HG02840 (cell line): ENCODE results near the gene RPSA.
"Not testable (repeated sequence)": the region's sequence is repeated elsewhere in the genome, so short reads cannot be mapped to it uniquely, and the experiment has no call there.

Source experiments
- ATAC-seq: cut with Tn5 transposase; IDR thresholded peaks from one replicate; pipeline ENCODE4 v1.9.1; 2021; ENCODE audit warnings: mild to moderate bottlenecking, moderate library complexity, moderate number of reproducible peaks; ENCODE audit not compliant: unreplicated experiment, low FRiP score

The RPSA gene

GRCh38 chr3:39388153-39388552, 18.4 kb upstream of the RPSA start:
- no peak for ATAC-seq

DNA sequence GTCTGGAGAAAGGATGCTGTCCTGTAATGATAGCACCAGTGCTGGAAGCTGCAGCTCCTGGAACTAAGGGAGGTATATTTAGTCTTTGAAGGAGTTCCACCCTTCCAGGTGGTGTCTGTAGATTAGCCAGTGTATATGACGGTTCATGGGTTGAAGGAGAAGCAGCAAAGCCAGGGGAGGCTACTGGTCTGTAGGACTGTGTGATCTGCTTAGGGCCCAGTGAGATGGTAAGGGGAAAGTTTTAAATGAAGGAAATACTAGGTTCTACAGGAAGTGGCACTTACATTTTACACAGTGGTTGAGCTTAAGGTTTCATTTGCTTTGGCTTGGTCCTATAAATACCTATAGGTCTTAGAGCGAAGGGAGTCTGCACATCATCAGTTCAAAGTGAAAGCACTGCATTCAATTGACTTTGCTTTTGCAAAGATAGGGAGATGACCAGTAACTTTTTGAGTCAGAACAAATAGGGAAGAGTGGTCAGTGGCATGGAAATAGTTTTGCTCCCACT, 17.7 kb upstream of the RPSA start:
- ATAC-seq, result peak; percentile 63

DNA sequence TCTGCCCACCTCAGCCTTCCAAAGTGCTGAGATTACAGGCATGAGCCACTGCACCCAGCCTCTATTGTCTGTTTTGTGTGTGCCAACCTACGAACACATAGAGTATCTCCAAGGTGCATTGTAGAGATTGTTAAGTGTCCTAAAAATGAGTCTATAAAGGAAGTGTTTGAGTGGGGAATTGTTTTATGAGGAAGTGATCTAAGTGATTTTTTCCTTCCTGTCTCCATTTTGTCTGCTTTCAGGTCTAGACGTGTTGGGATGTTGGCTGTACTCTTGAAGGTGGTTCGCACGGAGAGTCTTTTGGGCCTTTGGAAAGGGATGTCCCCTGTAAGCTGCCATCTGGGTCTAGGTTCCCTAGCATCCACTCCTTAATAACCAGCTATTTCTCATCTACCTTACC, 16.3 kb upstream of the RPSA start:
- ATAC-seq, result no peak

DNA sequence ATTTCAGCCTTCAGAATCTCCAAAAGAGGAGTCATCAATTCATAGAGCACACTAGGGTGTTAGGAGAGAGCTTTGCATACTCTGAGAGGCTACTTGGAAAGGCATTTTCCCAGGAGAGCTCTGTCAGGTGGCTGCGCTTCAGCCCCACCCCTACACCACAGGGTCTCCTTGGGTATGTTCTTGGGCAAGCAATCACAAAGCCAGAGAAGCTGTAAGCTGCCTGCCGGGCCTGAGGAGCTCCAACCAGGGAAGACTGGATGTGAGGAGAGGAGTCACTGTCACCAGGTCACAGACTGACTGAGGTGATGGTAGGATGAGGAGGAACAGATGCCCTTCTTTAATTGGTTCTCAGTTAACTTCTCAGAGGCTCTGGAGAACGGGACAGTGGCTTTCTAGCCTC, 9.8 kb upstream of the RPSA start:
- ATAC-seq, result no peak

GRCh38 chr3:39398700-39399099, 7.8 kb upstream of the RPSA start:
- ATAC-seq, result no peak

DNA sequence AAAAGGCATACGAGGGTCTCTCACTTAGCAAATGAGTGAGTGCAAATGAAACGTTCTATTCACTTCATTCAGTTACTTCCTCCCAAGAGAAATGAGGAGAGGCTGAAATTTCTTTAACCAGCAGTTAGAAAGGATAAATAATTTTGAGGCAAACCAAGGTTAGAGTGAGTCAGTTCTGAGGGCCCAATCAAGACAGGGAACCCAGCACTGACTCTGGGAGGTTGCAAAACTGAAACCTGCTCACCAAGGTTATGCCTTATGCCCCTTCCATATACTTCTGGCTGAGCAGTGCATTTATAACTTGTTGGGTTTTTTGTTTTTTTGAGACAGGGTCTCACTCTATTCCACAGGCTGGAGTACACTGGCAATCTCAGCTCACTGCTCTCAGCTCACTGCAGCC, 4.5 kb upstream of the RPSA start:
- ATAC-seq, result no peak

DNA sequence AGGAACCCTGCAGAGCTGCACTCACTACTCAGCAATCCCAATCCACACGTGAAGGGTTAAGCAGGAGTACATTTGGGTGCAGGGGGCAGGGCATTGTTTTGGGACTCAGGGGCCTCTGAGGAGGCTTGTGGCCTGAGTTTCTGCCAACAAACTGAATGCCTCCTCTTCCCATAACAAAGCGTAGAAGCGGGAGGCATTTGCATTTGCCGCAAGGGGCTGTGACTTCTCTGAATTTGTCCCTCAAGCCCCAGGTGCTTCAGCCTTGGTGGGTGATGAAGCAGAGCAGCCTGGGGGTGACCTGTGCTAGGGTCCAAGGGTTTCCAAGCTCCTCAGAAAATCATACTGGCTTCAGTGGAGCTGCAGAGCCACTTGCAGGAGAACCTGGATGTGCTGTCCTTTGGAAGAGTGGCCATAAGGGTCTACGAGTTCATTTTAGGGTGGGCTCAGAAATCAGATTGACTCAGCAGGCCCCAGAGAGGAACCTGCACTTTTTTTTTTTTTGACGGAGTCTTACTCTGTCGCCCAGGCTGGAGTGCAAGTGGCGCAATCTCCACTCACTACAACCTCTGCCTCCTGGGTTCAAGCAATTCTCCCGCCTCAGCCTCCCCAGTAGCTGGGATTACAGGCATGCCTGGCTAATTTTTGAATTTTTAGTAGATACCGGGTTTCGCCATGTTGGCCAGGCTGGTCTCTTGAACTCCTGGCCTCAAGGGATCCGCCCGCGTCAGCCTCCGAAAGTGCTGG, 1.4 kb upstream of the RPSA start:
- no peak for ATAC-seq

DNA sequence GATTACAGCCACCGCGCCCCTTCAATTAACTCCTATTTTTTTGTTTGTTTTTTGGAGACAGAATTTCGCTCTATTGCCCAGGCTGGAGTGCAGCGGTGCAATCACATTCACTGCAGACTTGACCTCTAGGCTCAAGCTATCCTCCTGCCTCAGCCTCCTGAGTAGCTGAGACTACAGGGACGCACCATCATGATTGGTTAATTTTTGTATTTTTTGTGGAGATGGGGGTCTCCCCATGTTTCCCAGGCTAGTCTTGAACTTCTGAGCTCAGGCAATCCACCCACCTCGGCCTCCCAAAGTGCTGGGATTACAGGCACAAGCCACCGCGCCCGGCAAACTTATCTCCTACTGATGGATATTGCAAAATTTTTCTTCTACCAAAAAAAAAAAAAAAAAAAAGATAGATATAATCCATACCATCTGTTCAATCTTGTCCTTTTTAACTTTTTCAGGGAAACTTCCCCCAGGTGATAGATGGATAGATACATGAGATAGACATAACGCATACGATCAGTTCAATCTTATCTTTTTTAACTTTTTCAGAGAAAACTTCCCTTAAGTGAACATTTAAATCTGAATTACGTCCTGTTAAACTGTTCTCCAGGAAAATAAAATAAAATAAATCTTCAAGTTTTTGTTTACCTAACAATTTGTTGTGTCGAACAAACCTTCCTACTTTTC, 693 bp upstream of the RPSA start:
- ATAC-seq, result no peak

DNA sequence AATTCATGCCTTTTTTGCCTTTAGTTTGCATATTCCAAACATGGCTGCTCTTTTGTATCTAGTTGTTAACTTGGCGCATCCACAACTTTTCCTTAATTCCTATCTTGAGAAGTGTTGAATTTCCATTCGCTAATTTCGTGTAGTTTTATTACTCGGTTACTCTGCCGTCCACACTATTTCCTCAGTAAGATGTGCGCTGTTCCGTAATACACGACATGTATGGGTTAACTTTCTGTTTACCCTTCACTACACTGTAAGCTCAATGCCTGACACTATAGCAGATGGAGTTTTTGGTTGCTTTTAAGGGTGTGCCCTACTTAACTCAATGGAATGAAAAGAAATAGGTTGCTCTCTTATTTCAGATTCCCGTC, 724 bp downstream of the RPSA start:
- no peak for ATAC-seq

- ATAC-seq, result no peak
Observed at GRCh38 chr3:39407773-39408492, 1.4 kb downstream of the RPSA start.

DNA sequence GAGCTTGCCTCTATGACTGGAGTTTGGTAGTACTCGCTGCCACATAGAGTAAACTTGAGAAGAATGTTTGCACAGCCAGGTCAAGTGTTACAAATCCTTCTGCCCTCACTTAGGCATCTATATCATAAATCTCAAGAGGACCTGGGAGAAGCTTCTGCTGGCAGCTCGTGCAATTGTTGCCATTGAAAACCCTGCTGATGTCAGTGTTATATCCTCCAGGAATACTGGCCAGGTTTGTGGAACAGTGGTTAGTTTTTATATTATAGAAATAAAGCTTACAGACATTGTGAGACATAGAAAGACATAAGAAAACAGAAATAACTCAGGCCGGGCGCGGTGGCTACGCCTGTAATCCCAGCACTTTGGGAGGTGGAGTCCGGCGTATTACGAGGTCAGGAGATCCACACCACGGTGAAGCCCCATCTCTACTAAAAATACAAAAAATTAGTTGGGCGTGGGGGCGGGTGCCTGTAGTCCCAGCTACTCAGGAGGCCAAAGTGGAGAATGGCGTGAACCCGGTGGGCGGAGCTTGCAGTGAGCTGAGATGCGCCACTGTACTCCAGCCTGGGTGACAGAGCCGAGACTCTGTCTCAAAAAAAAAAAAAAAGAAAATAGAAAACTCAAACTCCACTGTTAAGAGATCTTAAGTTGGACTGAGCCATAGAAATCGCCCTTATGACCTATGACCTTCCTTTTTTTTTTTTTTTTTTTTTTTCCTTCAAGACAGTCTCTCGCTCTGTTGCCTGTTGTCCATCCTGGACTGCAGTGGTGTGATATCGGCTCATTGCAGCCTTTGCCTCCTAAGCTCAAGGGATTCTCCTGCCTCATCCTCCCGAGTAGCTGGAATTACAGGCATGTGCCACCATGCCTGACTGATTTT, 2.2 kb downstream of the RPSA start:
- no peak for ATAC-seq

- ATAC-seq, result no peak
Observed at GRCh38 chr3:39409514-39410136, 3.1 kb downstream of the RPSA start.

GRCh38 chr3:39410893-39411292, 4.4 kb downstream of the RPSA start:
- no peak for ATAC-seq

DNA sequence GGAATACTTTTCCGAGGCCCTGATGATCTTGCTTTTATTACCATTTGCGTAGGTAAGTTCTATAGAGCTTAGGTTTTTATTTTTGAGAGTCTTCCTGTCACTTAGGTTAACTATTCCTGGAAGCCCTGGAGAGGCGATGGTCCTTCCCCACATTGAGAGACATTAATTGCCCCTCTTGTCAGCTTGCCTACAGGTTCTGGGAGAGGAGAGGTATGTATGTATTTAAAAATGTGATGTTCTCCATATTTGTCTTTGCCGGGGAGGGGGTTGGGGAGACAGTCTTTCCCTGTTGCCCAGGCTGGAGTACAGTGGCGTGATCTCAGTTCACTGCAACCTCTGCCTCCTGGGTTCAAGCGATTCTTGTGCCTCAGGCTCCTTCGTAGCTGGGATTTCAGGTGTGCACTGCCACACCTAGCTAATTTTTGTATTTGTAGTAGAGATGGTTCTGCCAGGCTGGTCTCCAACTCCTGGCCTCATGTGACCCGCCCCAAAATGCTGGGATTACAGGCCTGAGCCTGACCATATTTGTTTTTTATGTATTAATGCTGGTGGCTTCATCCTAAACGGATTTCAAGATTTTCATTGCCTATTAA, 6.2 kb downstream of the RPSA start:
- ATAC-seq, result no peak

- ATAC-seq, result no peak
Observed at GRCh38 chr3:39413691-39414420, 7.3 kb downstream of the RPSA start.

DNA sequence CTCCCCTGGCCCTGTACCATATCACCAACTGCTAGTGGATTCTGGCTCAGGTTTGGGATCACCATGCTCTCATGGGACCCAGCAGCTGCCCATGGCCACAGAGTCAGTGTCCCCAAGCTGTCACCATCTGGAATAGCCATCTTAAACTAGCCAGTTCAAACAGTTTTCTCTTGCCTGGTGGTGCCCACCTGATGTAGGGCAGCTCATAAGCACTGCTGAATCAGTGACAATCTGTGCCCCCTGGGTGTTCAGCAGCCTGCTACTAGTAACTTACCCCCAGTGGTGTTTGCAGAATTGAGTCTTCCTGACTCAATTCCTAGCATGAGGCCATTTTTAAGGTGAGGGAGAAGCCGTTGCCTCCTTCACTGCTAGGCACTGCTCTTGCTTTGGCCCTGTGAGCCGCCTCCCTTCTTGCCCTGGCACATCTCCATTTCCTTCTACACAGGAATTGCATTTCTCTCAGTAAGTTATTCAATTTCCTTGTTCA, 7.9 kb downstream of the RPSA start:
- no peak for ATAC-seq

DNA sequence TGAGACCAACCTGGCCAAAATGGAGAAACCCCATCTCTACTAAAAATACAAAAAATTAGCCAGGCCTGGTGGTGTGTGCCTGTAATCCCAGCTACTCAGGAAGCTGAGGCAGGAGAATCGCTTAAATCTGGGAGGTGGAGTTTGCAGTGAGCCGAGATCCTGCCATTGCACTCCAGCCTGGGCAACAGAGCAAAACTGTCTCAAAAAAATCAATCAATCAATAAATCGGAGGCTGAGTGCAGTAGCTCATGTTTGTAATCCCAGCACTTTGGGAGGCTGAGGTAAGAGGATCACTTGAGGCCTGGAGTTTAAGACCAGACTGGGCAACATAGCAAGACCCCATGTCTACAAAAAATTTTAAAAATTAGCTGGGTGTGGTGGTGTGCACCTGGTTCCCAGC, 8.8 kb downstream of the RPSA start:
- not testable (repeated sequence) for ATAC-seq

DNA sequence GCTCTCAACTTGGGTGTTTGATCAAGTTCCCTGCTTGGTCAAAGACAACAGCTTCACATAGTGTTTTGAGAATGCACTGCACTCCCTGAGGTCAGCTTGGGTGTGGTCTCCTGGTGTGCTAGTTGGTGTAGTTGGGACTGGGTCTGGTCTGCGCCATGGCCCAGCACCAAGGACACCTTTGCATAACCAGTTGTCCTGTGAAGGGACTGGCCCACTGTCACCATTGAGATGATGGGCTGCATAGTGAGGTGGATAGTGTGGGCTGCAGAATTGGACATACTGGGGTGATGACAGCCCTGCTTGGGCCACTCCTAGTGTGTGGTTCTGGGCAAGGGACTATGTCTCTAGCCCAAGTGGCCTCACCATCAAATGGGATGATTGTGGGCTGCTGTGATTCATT, 9.5 kb downstream of the RPSA start:
- no peak for ATAC-seq

DNA sequence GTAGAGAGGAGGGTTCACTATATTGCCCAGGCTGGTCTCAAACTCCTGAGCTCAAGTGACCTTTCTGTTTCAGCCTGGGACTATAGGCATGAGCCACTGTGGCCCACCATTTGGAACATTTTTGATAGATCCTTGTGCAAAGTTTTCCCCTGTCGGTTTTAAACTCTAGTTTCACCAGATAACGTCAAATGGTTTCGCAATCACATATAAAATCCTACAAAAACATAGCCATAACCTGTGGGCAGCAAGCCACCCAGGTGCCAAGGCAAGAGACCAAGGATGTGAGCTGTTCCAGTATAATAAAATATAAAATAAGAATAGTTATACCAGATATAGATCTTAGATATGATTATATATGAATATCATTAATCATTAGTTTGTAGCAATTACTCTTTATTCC, 10.5 kb downstream of the RPSA start:
- ATAC-seq, result not testable (repeated sequence)
